Nephron progenitor cell (in vitro differentiated cells): ENCODE results near the gene TRIM54.

Source experiments
- DNase-seq: peaks from one replicate; pipeline ENCODE4 v3.0.0; 2021
- H3K27ac Mint-ChIP-seq: 2 replicates; pipeline ENCODE4 v1.8.0; 2021; ENCODE audit warnings: mild to moderate bottlenecking, moderate library complexity, mixed read lengths
- H3K27me3 Mint-ChIP-seq: 2 replicates; pipeline ENCODE4 v1.8.0; 2021; ENCODE audit warnings: mild to moderate bottlenecking, low read depth, mixed read lengths; ENCODE audit not compliant: poor library complexity
- H3K36me3 Mint-ChIP-seq: 2 replicates; pipeline ENCODE4 v1.8.0; 2021; ENCODE audit warnings: low read depth, mixed read lengths
- H3K4me1 Mint-ChIP-seq: 2 replicates; pipeline ENCODE4 v1.8.0; 2021; ENCODE audit warnings: mixed read lengths
- H3K4me3 Mint-ChIP-seq: 2 replicates; pipeline ENCODE4 v1.8.0; 2021; ENCODE audit warnings: mild to moderate bottlenecking, moderate library complexity, mixed read lengths
- H3K9me3 Mint-ChIP-seq: 2 replicates; pipeline ENCODE4 v1.8.0; 2021; ENCODE audit warnings: mild to moderate bottlenecking, moderate library complexity, mixed read lengths
- CTCF ChIP-seq: fragments of 200-600 bp; sonication (generic); IDR thresholded peaks from 2 replicates; pipeline ENCODE4 v1.5.0; 2021; ENCODE audit warnings: antibody characterized with exemption

The TRIM54 gene

GRCh38 chr2:27306136-27306535 lies 23.9 kb downstream of the TRIM54 start:
- Mint-ChIP-seq H3K9me3 (peaks cover 7% of the 10 kb centered on the region), H3K27ac (no peak overlapping the region), H3K36me3 (peaks cover 16% of the 10 kb centered on the region), H3K27me3 (peaks cover 78% of the 10 kb centered on the region), H3K4me1 (no peaks in the 10 kb centered on the region), H3K4me3 (no peak overlapping the region)
- DNase-seq: no peak
- no peak for TF ChIP-seq CTCF

DNA sequence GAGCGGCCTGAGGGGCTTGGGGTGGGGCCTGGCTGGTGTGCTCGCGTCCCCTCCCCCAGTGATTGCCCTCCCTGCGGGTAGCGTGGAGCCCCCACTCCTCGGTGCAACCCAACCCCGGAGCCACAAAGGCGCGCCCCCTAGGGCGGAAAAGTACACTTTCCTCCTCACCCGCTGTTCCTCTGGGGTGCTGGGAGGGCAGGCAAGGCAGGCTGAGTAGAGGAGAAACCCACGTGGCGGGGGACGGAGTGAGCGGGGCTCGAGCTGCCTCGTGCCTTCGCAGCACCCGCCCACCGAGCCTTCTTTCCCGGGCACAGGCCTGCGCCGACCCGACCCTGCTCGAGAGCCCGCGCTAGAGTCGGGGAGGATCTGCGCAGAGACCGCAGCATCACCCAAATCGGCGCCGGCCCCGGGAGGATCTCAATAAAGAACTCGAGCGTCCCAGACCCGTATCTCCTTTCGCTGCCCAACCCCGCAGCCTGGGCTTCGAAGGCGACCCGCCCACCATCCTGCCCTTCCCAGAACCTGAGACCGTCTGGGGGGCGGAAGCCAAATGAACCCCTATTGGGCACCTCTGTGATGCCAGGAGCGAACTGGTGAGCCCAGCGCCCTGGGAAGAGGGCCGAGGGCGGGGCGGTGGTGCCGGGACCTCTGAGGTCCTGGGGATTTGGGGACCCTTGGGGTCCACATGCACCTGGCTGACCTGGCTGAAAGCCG lies 24.5 kb downstream of the TRIM54 start:
- DNase-seq: peak; percentile 20
- Mint-ChIP-seq H3K36me3 (peaks cover 21% of the 10 kb centered on the region), H3K4me1 (no peaks in the 10 kb centered on the region), H3K27me3 (peaks cover 78% of the 10 kb centered on the region), H3K9me3 (peaks cover 7% of the 10 kb centered on the region), H3K4me3 (no peak overlapping the region), H3K27ac (no peak overlapping the region)
- TF ChIP-seq CTCF: no peak

DNA sequence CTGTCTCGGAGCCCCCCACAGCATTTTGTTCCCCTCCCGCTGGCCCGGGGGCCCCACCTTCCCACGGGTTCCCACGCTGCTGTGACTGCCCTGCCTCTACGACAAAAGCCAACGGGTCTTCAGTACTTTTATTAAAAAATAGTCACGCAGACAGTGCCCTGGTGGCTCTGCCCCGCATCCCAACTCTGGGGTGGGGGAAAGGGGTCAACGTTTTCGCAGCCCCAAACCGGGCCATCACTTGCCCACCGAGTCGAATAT lies 25.0 kb downstream of the TRIM54 start:
- Mint-ChIP-seq H3K27me3 (peaks cover 77% of the 10 kb centered on the region), H3K4me3 (no peak overlapping the region), H3K36me3 (peaks cover 22% of the 10 kb centered on the region), H3K9me3 (peaks cover 7% of the 10 kb centered on the region), H3K27ac (no peak overlapping the region), H3K4me1 (no peaks in the 10 kb centered on the region)
- no peak for TF ChIP-seq CTCF
- DNase-seq: no peak

DNA sequence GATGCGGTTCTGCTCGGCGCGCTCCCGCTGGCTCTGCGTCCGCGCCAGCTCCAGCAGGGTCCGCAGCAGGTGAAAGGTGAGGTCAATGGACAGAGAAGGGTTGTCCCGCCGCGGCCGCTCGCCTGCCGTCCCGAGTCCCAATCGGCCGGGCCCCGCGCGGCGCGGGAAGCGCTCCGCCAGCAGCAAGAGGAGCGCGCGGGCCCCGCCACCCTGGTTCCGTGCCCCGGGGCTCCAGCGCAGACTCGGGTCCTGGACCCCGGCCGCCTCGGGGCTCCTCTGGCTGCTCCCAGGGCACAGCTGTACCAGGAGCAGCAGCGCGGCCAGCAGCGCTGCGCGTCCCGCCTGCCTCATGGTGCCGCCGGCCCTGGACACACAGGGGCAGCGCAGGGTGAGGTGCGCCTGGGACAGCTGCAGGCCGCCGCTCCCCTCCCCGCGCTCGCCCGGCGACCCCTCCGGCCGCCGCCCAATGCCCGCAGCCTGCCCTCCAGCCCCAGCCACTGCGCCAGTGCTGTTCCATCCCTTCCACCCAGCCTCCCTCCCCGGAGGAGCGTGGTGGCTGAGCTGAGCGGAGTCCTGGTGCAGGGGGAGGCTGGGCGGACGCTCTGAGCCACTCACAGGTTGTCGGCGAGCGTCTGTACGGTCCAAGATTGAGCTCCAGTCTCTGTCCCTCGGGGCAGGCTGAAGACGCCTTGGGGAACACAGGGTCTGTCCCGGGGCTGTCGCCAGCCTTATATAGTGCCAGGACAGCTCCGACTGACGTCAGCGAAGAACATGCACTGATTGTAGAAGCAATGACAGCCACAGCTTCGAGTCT lies 25.5 kb downstream of the TRIM54 start:
- peak; percentile 20 for DNase-seq
- Mint-ChIP-seq H3K36me3 (peaks cover 25% of the 10 kb centered on the region), H3K9me3 (peaks cover 7% of the 10 kb centered on the region), H3K4me1 (no peaks in the 10 kb centered on the region), H3K27me3 (peaks cover 80% of the 10 kb centered on the region), H3K4me3 (no peak overlapping the region), H3K27ac (no peak overlapping the region)
- no peak for TF ChIP-seq CTCF

GRCh38 chr2:27308359-27308881 lies 26.2 kb downstream of the TRIM54 start, which contains the start of gene UCN:
Gene UCN, minus strand, starts transcription at chr2:27308445. Its CDS starts 550 bp downstream, at chr2:27307895.
- no peaks in the 10 kb centered on the region for H3K4me1 Mint-ChIP-seq
- peaks cover 77% of the 10 kb centered on the region for H3K27me3 Mint-ChIP-seq
- peaks cover 25% of the 10 kb centered on the region for H3K36me3 Mint-ChIP-seq
- H3K4me3 Mint-ChIP-seq: no peak within 1 kb of the TSS
- H3K9me3 Mint-ChIP-seq: peaks cover 7% of the 10 kb centered on the region
- TF ChIP-seq CTCF: no peak
- H3K27ac Mint-ChIP-seq: no peak within 1 kb of the TSS
- peak; percentile 83 for DNase-seq
